GM21390 (cell line): Measurements from ENCODE around the gene BACH1.

Experiments
- ATAC-seq: cut with Tn5 transposase; IDR thresholded peaks from one replicate; pipeline ENCODE4 v1.9.1; 2021; ENCODE audit not compliant: unreplicated experiment

BACH1 gene

DNA sequence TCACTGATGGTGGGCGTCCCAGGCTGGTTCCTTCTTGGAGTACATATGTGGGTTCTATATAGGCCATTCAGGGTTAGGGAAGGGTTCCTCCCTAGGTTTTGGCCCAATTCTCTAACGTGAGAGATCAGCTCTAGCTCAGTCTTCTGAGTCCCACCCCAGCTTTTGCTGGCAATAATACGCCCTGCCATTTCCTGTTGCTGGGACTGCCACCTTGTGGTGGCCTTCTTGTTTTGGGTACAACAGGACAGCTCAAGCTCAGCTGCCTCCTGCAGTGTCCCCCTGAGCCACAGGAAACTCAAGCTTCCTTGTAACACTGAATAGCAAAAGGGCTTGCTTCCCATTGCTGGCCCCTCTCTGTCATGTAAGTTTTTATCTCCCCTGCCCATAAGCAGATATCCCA is 77.8 kb downstream of the BACH1 start:
- ATAC-seq, result no peak

DNA sequence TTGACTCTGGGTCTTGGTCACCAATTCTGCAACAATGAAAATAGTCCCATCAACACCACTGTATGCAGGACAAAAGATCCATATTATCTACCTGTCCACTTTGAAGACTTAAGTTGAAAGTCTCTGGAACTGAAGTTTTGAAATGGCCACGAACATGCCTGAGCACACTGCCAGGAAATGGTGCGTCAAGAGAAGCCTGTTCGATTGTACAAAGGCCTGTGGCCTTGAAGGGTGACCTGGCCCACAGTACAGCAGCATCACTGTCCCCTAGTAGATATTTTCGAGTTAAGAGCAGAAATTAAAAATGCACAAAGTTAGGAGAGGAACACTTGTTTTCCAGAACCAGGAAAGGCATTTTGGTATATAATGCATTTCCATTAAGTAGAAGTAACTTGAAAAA is 78.5 kb downstream of the BACH1 start:
- ATAC-seq, result no peak

- no peak for ATAC-seq
Measured at GRCh38 chr21:29378832-29379231, 80.1 kb downstream of the BACH1 start.

- no peak for ATAC-seq
Measured at GRCh38 chr21:29379517-29380054, 80.9 kb downstream of the BACH1 start.

GRCh38 chr21:29382030-29382654 is 83.4 kb downstream of the BACH1 start:
- ATAC-seq, result no peak

- no peak for ATAC-seq
Measured at GRCh38 chr21:29384683-29385359, 86.1 kb downstream of the BACH1 start.

- no peak for ATAC-seq
Measured at GRCh38 chr21:29385934-29386520, 87.3 kb downstream of the BACH1 start.

DNA sequence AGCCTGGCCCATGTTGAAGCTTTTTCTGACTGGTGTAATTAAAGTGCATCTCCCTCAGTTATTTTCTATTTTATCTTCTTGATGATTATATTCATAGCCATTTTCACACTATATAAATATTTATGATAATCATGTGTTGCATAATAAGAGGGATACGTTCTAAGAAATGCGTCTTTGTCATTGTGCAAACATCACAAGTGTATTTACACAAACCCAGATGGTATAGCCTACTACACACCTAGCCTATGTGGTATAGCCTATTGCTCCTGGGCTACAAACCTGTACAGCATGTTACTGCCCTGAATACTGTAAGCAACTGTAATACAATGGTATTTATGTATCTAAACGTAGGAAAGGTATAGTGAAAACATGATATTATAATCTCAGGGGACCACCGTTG is 88.1 kb downstream of the BACH1 start:
- ATAC-seq, result no peak

- ATAC-seq, result no peak
Measured at GRCh38 chr21:29387598-29387997, 88.9 kb downstream of the BACH1 start.

GRCh38 chr21:29389136-29389535 is 90.4 kb downstream of the BACH1 start:
- ATAC-seq, result no peak

- ATAC-seq, result no peak
Measured at GRCh38 chr21:29390778-29391177, 92.1 kb downstream of the BACH1 start.

GRCh38 chr21:29394051-29394450 is 95.3 kb downstream of the BACH1 start:
- ATAC-seq, result no peak
